SK-N-SH (cell line): ENCODE results near the gene MRPS21. TPM values are rescaled to one million over a fixed set of nuclear protein-coding genes. Genes with fewer than 3 reads are reported as not detected.
A peak's percentile ranks its signal among the peaks of the same experiment; 100 is the strongest.

Experiments
- CTCF ChIA-PET: fragments of 300-600, 350-600 bp; formaldehyde crosslinking; extraction: SDS; loops from one replicate; lab custom pipeline; 2021; lab: Yijun Ruan, JAX
- POLR2A ChIA-PET: fragments of 350-600 bp; sonication (Branson Sonifier 250); formaldehyde crosslinking; extraction: SDS; loops from one replicate; lab custom pipeline; 2020; ENCODE audit warnings: antibody characterized with exemption, inconsistent platforms; lab: Yijun Ruan, JAX
- DNase-seq: peaks from one replicate; pipeline ENCODE4 v3.0.0; 2012
- H2AFZ ChIP-seq: fragments of 200-600 bp; sonication (generic); 2 replicates; pipeline ENCODE4 v1.8.1; 2016; ENCODE audit warnings: antibody characterized with exemption, mild to moderate bottlenecking, low read depth
- H3F3A ChIP-seq: fragments of 200-600 bp; sonication (generic); replicated peaks from 2 replicates; pipeline ENCODE3; 2016; ENCODE audit warnings: antibody characterized with exemption, mild to moderate bottlenecking; ENCODE audit not compliant: insufficient read depth
- H3K27ac ChIP-seq, 2 experiments: fragments of 200-500 bp in 1 of 2; fragments of 200-600 bp in 1 of 2; sonication (Bioruptor generic) in 1 of 2; sonication (generic), shearing (Covaris generic) in 1 of 2; 2 replicates each; pipeline versions ENCODE4 v1.5.1 to v1.6.1; 2014 to 2016; ENCODE audit warnings: low read depth in 2 of 2, inconsistent platforms in 1 of 2, low read length in 1 of 2, mild to moderate bottlenecking in 1 of 2, mixed read lengths in 1 of 2
- H3K27me3 ChIP-seq: fragments of 200-600 bp; sonication (generic), shearing (Covaris generic); 2 replicates; pipeline ENCODE4 v1.6.1; 2016; ENCODE audit warnings: mixed run types; ENCODE audit not compliant: insufficient read depth
- H3K36me3 ChIP-seq, 2 experiments: fragments of 200-500 bp in 1 of 2; fragments of 200-600 bp in 1 of 2; sonication (Bioruptor generic) in 1 of 2; sonication (generic) in 1 of 2; replicated peaks in 1 of 2; 2 replicates each; pipeline versions ENCODE3 to v1.5.1; 2014 to 2016; ENCODE audit warnings: low read length in 1 of 2, mild to moderate bottlenecking in 1 of 2; ENCODE audit not compliant: insufficient read depth in 2 of 2, control insufficient read depth in 1 of 2
- H3K4me1 ChIP-seq, 2 experiments: fragments of 200-500 bp in 1 of 2; fragments of 200-600 bp in 1 of 2; sonication (Bioruptor generic) in 1 of 2; sonication (generic), shearing (Covaris generic) in 1 of 2; 2 replicates each; pipeline versions ENCODE4 v1.5.1 to v1.6.1; 2014 to 2016; ENCODE audit warnings: low read depth in 1 of 2, low read length in 1 of 2, mixed run types in 1 of 2; ENCODE audit not compliant: insufficient read depth in 2 of 2, control insufficient read depth in 1 of 2
- H3K4me2 ChIP-seq: fragments of 200-600 bp; sonication (generic), shearing (Covaris generic); 2 replicates; pipeline ENCODE4 v1.6.1; 2017; ENCODE audit warnings: mixed run types
- H3K4me3 ChIP-seq, 2 experiments: fragments of 200-500 bp in 1 of 2; fragments of 200-600 bp in 1 of 2; sonication (Bioruptor generic) in 1 of 2; sonication (generic), shearing (Covaris generic) in 1 of 2; 2 replicates each; pipeline versions ENCODE4 v1.5.1 to v1.8.1; 2014 to 2016; ENCODE audit warnings: low read depth in 2 of 2, inconsistent platforms in 1 of 2, low read length in 1 of 2, mild to moderate bottlenecking in 1 of 2, mixed read lengths in 1 of 2, moderate library complexity in 1 of 2
- H3K79me2 ChIP-seq: fragments of 200-600 bp; sonication (generic); 2 replicates; pipeline ENCODE4 v1.8.1; 2017; ENCODE audit warnings: mild to moderate bottlenecking; ENCODE audit not compliant: insufficient read depth
- H3K9ac ChIP-seq: fragments of 200-600 bp; sonication (generic); 2 replicates; pipeline ENCODE4 v1.6.1; 2017; ENCODE audit warnings: mixed run types
- H3K9me2 ChIP-seq: fragments of 200-600 bp; sonication (generic); 2 replicates; pipeline ENCODE4 v1.6.1; 2017; ENCODE audit warnings: mixed run types
- H3K9me3 ChIP-seq: fragments of 200-600 bp; sonication (generic); 2 replicates; pipeline ENCODE4 v1.6.1; 2017; ENCODE audit warnings: mixed run types, mild to moderate bottlenecking, moderate library complexity
- H4K20me1 ChIP-seq: fragments of 200-600 bp; sonication (generic); 2 replicates; pipeline ENCODE4 v1.6.1; 2017; ENCODE audit warnings: mild to moderate bottlenecking, mixed run types; ENCODE audit not compliant: insufficient read depth
- CHD2 ChIP-seq: fragments of 150-350 bp; IDR thresholded peaks from 2 replicates; pipeline ENCODE4 v1.6.1; 2018; ENCODE audit warnings: low read length; ENCODE audit not compliant: partially characterized antibody
- ELF1 ChIP-seq: IDR thresholded peaks from 2 replicates; pipeline ENCODE4 v1.4.0; 2012
- EZH2phosphoT487 ChIP-seq: fragments of 200-600 bp; sonication (generic); IDR thresholded peaks from 2 replicates; pipeline ENCODE4 v1.6.1; 2017; ENCODE audit warnings: low read depth, mixed run types, mild to moderate bottlenecking, antibody characterized with exemption, moderate library complexity, borderline replicate concordance
- FOSL2 ChIP-seq: IDR thresholded peaks from 2 replicates; pipeline ENCODE4 v1.4.0; 2012; ENCODE audit warnings: low read depth, mild to moderate bottlenecking, moderate library complexity, borderline replicate concordance
- FOXJ3 ChIP-seq: sonication (generic); formaldehyde crosslinking; IDR thresholded peaks from 2 replicates; pipeline ENCODE4 v1.5.1; 2020; ENCODE audit warnings: mild to moderate bottlenecking, missing genetic modification reagents
- GATA2 ChIP-seq: sonication (generic); formaldehyde crosslinking; IDR thresholded peaks from 2 replicates; pipeline ENCODE4 v1.5.0; 2020; ENCODE audit warnings: mild to moderate bottlenecking, missing genetic modification reagents
- IRF3 ChIP-seq: fragments of 150-350 bp; IDR thresholded peaks from 2 replicates; pipeline ENCODE4 v1.6.1; 2016; ENCODE audit warnings: mild to moderate bottlenecking, low read depth, low read length
- PBX3 ChIP-seq: IDR thresholded peaks from 2 replicates; pipeline ENCODE4; 2012
- RAD21 ChIP-seq: IDR thresholded peaks from 2 replicates; pipeline ENCODE4 v1.6.1; 2012; ENCODE audit warnings: mild to moderate bottlenecking, low read length
- RCOR1 ChIP-seq: fragments of 150-350 bp; IDR thresholded peaks from 2 replicates; pipeline ENCODE4 v1.6.1; 2017; ENCODE audit warnings: antibody characterized with exemption, low read length
- REST ChIP-seq: IDR thresholded peaks from 2 replicates; pipeline ENCODE4 v1.6.1; 2012; ENCODE audit warnings: mild to moderate bottlenecking, low read depth, low read length, moderate library complexity
- RXRA ChIP-seq: IDR thresholded peaks from 2 replicates; pipeline ENCODE4 v1.4.0; 2012; ENCODE audit warnings: low read depth, mild to moderate bottlenecking, borderline replicate concordance
- SMC3 ChIP-seq: IDR thresholded peaks from 2 replicates; pipeline ENCODE4 v1.6.1; 2012; ENCODE audit warnings: low read depth, low read length, improper control_type of control experiment
- TAF1 ChIP-seq: IDR thresholded peaks from 2 replicates; pipeline ENCODE4 v1.6.1; 2012; ENCODE audit warnings: low read depth, mild to moderate bottlenecking, low read length, moderate library complexity, borderline replicate concordance
- USF1 ChIP-seq: IDR thresholded peaks from 2 replicates; pipeline ENCODE4 v1.4.0; 2012; ENCODE audit warnings: low read depth, borderline replicate concordance
- ZBTB33 ChIP-seq: IDR thresholded peaks from 2 replicates; pipeline ENCODE4 v1.4.0; 2012; ENCODE audit warnings: low read depth, borderline replicate concordance
- WGBS: methylation state at CpG from one replicate; pipeline ENCODE4 v1.1.6; 2017; ENCODE audit warnings: low lambda C conversion rate; 5-methylcytosine and 5-hydroxymethylcytosine counted together
- polyA plus RNA-seq, 3 experiments: library from polyadenylated mRNA; depleted of rRNA; stranded (reverse); fragments of >200 nt; gene quantifications; 2 replicates each; pipeline ENCODE4 v1.2.3, GENCODE V29; 2012

The MRPS21 gene
- polyA plus RNA-seq, 1 of the 3 experiments (the other 2 are of a cell fraction): 136 TPM

- H2AFZ ChIP-seq: no peak overlapping the region
- POLR2A ChIA-PET: no interaction called here
- no peak overlapping the region for H3K27ac ChIP-seq
- peaks cover 5% of the 10 kb centered on the region for H3F3A ChIP-seq
- peak overlapping the region in 1 of 2 experiments; percentile 52; a peak in 2 of 4 replicates for H3K4me3 ChIP-seq
- H3K9ac ChIP-seq: no peak overlapping the region
- TF ChIP-seq IRF3 (no peak), FOSL2 (no peak), TAF1 (no peak), EZH2phosphoT487 (no peak), RAD21 (no peak), FOXJ3 (CRISPR knock-in tag) (no peak), ZBTB33 (no peak), SMC3 (no peak), PBX3 (no peak)
- TF ChIP-seq, all 33 proteins: peak for 0
- Histone ChIP-seq H3K4me1 (peaks cover 4 to 14% of the 10 kb centered on the region in 2 experiments; a peak in 1 of 4 replicates), H3K9me2 (no peaks in the 10 kb centered on the region), H3K79me2 (no peaks in the 10 kb centered on the region; the same call in 1 of the 2 replicates), H3K4me2 (peak overlapping the region; percentile 41; the same call in 1 of the 2 replicates), H3K27me3 (no peaks in the 10 kb centered on the region), H3K36me3 (no peaks in the 10 kb centered on the region), H4K20me1 (no peaks in the 10 kb centered on the region), H3K9me3 (no peaks in the 10 kb centered on the region)
- CTCF ChIA-PET: interaction anchor here (3.4 to 6.2 kb wide), 2 partner anchors 12 to 25 kb away, joined by 20 to 110 read pairs; partner anchors contain the start of genes C1orf54 and CA14
- DNase-seq: no peak
- WGBS: 93% methylated on average over 12 of the region's 12 CpGs
Measured at GRCh38 chr1:150283260-150283659, 10.4 kb upstream of the MRPS21 start.

GRCh38 chr1:150288382-150288781, 5.3 kb upstream of the MRPS21 start:
- CTCF ChIA-PET: no interaction called here
- no peaks in the 10 kb centered on the region for H3K27me3 ChIP-seq
- 86% methylated on average over 1 of the region's 1 CpG for WGBS
- TF ChIP-seq CHD2 (no peak), IRF3 (no peak), USF1 (no peak), FOXJ3 (CRISPR knock-in tag) (no peak), GATA2 (CRISPR knock-in tag) (no peak), RCOR1 (no peak), ELF1 (no peak), EZH2phosphoT487 (no peak), RXRA (no peak), REST (no peak)

More at GRCh38 chr1:150288382-150288781, 5.3 kb upstream of the MRPS21 start:
- Histone ChIP-seq H3K79me2 (peaks cover 2% of the 10 kb centered on the region; the same call in 1 of the 2 replicates), H3K4me1 (peaks cover 4 to 6% of the 10 kb centered on the region in 2 experiments; a peak in 2 of 4 replicates), H3K36me3 (no peaks in the 10 kb centered on the region), H2AFZ (no peak overlapping the region), H3K9me2 (no peaks in the 10 kb centered on the region), H3K9ac (no peak overlapping the region), H3K4me3 (no peak overlapping the region), H3K4me2 (no peak overlapping the region), H4K20me1 (no peaks in the 10 kb centered on the region), H3K9me3 (no peaks in the 10 kb centered on the region), H3K27ac (no peak overlapping the region), H3F3A (no peaks in the 10 kb centered on the region)
- DNase-seq: no peak
- POLR2A ChIA-PET: no interaction called here
